ENCODE data around the gene ELMOD1.

DNA sequence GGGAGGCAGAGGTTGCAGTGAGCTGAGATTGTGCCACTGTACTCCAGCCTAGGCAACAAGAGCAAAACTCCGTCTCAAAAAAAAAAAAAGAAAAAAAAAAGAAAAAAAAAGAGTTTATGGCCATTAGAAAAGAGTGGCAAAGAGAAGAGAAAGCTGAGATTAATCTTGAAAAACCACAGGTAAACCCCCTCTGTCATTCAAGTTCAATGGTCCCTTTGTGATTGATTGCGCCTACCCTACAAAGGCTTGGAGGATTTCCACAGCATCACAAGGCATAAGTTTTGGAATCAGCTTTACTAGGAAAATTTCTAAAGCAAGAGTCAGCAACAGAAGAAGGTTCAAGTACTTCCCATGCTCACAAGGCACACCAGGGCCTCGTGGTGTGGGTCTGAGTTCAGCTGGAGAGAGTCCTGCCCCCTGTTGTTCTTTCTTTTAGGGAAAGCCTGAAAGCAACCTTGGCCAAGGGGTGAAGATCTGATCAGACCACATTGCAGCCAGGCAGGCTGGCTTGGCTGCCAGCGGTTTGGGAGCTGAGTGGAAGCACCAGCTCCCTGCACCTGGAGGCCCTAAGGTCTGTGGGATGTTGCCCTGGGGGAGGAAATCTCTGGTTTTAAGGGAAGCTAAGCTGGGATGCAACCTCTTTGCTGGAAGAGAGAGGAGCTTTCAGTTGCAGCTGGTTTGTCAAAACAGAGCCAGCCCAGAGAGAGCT lies 79.1 kb downstream of the ELMOD1 start:
- TF ChIP-seq, protein P1, sequence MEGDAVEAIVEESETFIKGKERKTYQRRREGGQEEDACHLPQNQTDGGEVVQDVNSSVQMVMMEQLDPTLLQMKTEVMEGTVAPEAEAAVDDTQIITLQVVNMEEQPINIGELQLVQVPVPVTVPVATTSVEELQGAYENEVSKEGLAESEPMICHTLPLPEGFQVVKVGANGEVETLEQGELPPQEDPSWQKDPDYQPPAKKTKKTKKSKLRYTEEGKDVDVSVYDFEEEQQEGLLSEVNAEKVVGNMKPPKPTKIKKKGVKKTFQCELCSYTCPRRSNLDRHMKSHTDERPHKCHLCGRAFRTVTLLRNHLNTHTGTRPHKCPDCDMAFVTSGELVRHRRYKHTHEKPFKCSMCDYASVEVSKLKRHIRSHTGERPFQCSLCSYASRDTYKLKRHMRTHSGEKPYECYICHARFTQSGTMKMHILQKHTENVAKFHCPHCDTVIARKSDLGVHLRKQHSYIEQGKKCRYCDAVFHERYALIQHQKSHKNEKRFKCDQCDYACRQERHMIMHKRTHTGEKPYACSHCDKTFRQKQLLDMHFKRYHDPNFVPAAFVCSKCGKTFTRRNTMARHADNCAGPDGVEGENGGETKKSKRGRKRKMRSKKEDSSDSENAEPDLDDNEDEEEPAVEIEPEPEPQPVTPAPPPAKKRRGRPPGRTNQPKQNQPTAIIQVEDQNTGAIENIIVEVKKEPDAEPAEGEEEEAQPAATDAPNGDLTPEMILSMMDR (IDR thresholded peaks at IDR 0.05) = no peak
- no peak for TF ChIP-seq POLR2A (IDR thresholded peaks at IDR 0.05)
- TF ChIP-seq POLR2AphosphoS5 (IDR thresholded peaks at IDR 0.05) = no peak
